Measurements from ENCODE around the gene S100B.

S100B gene

DNA sequence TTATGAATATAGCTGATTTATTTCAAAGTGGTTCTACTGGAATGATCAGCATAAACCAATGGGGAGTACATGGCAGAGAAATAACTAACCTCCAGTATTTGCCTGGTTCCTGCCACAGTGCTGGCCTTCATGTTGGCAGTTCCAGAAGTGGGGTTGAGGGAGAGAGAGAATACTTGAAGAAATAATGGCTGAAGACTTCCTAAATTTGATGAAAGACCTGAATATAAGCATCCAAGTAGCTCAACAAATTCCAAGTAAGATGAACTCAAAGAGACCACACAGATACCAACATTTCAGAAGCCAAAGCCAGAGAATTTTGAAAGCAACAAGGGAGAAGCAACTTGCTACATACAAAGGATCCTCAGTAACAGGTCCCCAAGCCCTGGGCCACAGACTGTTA lies 34.3 kb downstream of the S100B start:
- no peak overlapping the region for H3K4me3 ChIP-seq (replicated peaks; ENCODE audit: low read depth, low read length)
- DNase-seq (ENCODE audit: low read depth), result no peak
- TF ChIP-seq, protein P1, sequence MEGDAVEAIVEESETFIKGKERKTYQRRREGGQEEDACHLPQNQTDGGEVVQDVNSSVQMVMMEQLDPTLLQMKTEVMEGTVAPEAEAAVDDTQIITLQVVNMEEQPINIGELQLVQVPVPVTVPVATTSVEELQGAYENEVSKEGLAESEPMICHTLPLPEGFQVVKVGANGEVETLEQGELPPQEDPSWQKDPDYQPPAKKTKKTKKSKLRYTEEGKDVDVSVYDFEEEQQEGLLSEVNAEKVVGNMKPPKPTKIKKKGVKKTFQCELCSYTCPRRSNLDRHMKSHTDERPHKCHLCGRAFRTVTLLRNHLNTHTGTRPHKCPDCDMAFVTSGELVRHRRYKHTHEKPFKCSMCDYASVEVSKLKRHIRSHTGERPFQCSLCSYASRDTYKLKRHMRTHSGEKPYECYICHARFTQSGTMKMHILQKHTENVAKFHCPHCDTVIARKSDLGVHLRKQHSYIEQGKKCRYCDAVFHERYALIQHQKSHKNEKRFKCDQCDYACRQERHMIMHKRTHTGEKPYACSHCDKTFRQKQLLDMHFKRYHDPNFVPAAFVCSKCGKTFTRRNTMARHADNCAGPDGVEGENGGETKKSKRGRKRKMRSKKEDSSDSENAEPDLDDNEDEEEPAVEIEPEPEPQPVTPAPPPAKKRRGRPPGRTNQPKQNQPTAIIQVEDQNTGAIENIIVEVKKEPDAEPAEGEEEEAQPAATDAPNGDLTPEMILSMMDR (IDR thresholded peaks at IDR 0.05; ENCODE audit: low read length, missing control alignments), result no peak

DNA sequence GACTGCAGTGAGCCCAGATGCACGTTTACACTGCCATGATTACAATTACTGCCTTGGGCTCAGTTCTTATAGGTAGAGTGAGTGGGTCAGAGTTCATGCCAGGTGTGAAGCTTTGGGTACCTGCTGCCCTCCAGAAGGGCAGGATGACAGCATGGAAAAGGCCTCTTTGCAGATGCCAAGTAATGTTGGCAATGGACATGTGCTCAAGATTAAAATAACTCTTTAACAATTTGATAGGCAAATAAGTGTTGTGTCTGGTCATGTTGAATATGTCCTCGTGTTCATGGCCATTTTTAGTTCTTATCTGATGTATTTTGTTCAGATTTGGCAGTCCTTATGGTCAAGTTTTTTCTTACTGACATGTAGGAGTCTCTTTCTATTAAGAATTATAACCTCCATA lies 34.8 kb downstream of the S100B start:
- DNase-seq (ENCODE audit: low read depth), result no peak
- TF ChIP-seq, protein P1 (IDR thresholded peaks at IDR 0.05; ENCODE audit: low read length, missing control alignments), result no peak
- H3K4me3 ChIP-seq (replicated peaks; ENCODE audit: low read depth, low read length), result no peak overlapping the region

DNA sequence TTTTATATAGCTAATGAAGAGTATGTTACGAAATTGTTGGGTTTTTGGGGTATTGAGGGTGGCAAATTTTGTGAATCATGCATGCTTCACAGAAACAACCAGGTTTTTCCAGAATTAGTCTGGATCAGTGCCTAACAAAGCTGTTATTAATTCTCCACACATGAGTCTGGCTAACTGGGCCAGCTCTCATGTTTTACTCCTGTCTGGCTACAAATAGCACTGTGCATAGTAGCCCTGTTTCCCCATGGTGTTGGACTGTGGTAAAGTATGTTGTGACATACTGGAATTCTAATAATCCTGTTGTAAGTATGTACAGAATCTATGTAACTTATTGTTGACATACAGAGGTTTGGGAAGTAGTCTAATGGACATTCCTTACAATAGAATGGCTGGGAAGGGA lies 35.8 kb downstream of the S100B start:
- no peak for DNase-seq (ENCODE audit: low read depth)
- H3K4me3 ChIP-seq (replicated peaks; ENCODE audit: low read depth, low read length), result no peak overlapping the region
- TF ChIP-seq, protein P1 (IDR thresholded peaks at IDR 0.05; ENCODE audit: low read length, missing control alignments), result no peak

DNA sequence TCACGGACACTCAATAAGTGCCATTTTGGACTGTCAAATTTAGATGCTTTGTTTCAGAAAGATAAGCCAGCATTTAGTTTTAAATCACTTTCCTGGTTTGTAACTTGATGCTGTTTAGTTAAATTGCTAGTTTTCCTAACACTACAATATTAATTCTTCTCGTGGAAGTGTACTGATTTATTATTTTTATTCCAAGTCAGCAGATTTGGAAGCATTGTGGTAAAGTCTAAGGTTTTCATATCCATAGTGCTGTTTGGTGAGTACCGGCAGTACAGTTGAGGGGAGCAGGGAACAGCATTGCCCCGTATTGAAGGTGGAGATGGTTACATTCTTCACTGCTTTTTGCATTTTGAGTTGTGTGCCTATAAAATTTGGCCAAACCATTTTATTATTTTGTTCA lies 36.3 kb downstream of the S100B start:
- DNase-seq (ENCODE audit: low read depth), result no peak
- H3K4me3 ChIP-seq (replicated peaks; ENCODE audit: low read depth, low read length), result no peak overlapping the region
- TF ChIP-seq, protein P1 (IDR thresholded peaks at IDR 0.05; ENCODE audit: low read length, missing control alignments), result no peak

DNA sequence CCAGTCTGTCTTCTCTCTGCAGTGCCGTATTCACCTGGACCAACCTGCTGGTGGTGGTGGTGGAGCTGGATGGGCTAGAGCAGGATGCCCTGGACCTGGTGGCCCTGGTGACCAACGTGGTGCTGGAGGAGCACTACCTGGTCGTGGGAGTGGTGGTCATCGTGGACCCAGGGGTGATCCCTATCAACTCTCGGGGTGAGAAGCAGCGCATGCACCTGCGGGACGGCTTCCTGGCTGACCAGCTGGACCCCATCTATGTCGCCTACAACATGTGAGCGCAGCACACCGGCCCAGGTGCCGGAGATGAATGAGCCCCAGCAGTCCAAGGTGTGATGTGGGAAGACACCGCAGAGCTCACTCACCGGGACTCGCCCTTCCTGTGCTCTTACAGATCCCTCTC lies 37.5 kb downstream of the S100B start:
- TF ChIP-seq, protein P1 (IDR thresholded peaks at IDR 0.05; ENCODE audit: low read length, missing control alignments), result no peak
- DNase-seq (ENCODE audit: low read depth), result no peak
- H3K4me3 ChIP-seq (replicated peaks; ENCODE audit: low read depth, low read length), result no peak overlapping the region

DNA sequence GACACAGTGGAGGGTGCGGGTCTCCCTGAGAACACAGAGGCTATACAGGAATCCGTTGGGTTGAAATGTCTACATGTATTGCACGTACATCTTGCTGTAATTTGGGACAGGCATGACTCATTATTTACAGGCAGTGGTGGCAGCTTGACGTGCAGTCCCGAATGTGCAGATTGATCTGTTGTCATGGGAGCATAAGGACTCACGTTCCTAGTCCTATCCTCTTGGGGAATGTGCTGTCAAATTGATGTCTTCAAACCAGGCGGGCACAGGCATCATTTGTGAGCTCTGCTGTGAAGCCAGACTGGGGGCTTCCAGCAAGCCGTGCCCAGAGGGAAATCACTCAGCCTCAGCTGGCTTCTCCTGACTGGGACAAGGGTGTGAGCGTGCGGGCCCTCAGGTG lies 40.5 kb downstream of the S100B start:
- no peak for DNase-seq (ENCODE audit: low read depth)
- TF ChIP-seq, protein P1 (IDR thresholded peaks at IDR 0.05; ENCODE audit: low read length, missing control alignments), result no peak
- H3K4me3 ChIP-seq (replicated peaks; ENCODE audit: low read depth, low read length), result no peak overlapping the region

DNA sequence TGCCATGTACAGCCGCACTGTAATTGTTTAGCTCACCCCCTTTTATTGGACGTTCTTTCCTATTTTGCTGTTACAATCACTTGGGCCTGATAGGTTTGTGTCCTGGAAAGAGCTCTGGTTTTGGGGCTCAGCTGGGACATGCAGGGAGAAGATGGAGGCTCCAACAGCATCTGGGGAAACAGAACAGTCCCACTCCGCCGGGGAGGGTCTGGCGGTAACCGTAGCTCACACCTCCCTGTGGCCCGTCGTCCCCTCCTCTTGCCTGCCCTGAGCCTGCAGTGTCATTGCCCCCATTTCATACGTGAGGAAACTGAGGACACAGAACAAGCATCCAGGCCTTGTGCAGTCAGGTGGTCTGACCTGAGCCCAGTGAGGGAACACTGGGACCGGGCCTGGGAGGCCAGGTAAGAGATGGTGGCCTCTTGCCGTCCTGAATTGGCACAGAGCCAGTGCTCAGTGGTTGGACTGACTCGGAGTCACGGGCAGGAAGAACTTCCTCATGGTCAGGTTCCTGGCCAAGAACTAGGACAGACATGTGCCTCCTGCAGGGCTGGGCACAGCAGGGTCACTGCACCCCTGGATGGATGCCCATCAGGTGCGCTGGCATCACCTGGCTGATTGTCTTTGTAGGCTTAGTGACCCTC lies 41.8 kb downstream of the S100B start:
- H3K4me3 ChIP-seq (replicated peaks; ENCODE audit: low read depth, low read length), result no peak overlapping the region
- TF ChIP-seq, protein P1 (IDR thresholded peaks at IDR 0.05; ENCODE audit: low read length, missing control alignments), result no peak
- no peak for DNase-seq (ENCODE audit: low read depth)

Measured in fibroblast of pulmonary artery (primary cell).